ENCODE measurements around the gene FER1L5.

DNA sequence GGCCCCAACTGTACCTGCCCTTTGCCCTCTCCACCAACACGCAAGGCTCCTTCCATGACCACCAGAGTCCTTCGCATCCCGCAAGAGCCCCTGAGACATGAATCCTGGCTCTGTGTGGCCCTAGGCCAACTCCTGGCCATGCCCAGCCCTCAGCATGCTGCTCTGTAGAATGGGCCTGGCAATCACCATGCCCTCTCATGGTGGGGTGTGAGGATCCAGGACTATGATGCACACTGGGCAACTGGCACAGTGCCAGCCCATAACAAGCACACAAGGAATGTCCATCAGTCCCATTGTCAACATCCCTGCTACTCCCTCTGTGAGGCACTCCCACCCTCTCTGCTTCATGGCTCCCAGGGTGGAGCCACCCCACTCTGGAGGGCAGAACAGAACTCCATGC is 44.7 kb downstream of the FER1L5 start:
- TF ChIP-seq, protein P1, sequence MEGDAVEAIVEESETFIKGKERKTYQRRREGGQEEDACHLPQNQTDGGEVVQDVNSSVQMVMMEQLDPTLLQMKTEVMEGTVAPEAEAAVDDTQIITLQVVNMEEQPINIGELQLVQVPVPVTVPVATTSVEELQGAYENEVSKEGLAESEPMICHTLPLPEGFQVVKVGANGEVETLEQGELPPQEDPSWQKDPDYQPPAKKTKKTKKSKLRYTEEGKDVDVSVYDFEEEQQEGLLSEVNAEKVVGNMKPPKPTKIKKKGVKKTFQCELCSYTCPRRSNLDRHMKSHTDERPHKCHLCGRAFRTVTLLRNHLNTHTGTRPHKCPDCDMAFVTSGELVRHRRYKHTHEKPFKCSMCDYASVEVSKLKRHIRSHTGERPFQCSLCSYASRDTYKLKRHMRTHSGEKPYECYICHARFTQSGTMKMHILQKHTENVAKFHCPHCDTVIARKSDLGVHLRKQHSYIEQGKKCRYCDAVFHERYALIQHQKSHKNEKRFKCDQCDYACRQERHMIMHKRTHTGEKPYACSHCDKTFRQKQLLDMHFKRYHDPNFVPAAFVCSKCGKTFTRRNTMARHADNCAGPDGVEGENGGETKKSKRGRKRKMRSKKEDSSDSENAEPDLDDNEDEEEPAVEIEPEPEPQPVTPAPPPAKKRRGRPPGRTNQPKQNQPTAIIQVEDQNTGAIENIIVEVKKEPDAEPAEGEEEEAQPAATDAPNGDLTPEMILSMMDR (conservative IDR thresholded peaks at IDR 0.05): no peak
- no peak for TF ChIP-seq EZH2 (IDR thresholded peaks at IDR 0.05; ENCODE audit: low read depth)

Data from PC-9 (cell line).